Activated CD8-positive, alpha-beta T cell treated with anti-CD3 and anti-CD28 coated beads for 36 hours (primary cell): ENCODE data around the gene UBE2U. TPM values are rescaled to one million over a fixed set of nuclear protein-coding genes. Genes with fewer than 3 reads are reported as not detected.
A peak's percentile ranks its signal among the peaks of the same experiment; 100 is the strongest.

Source experiments
- ATAC-seq: fragments of 200-7000 bp; cut with Tn5 transposase; one replicate; pipeline ENCODE4 v1.10.0; 2021; ENCODE audit warnings: mild to moderate bottlenecking, moderate library complexity
- CTCF ChIA-PET: fragments of 350-600 bp; sonication (Branson Sonifier 250); formaldehyde crosslinking; loops from one replicate; lab custom pipeline; 2021; ENCODE audit warnings: antibody characterized with exemption; lab: Charles Lee
- POLR2A ChIA-PET: fragments of 350-600 bp; sonication (Branson Sonifier 250); formaldehyde crosslinking; loops from one replicate; lab custom pipeline; 2021; ENCODE audit warnings: antibody characterized with exemption; lab: Charles Lee
- DNase-seq: peaks from one replicate; pipeline ENCODE4 v3.0.0-alpha.2; 2020
- H3K27ac Mint-ChIP-seq: one replicate; pipeline ENCODE4 v1.8.0; 2021; ENCODE audit warnings: mild to moderate bottlenecking, mixed read lengths
- H3K27me3 Mint-ChIP-seq: one replicate; pipeline ENCODE4 v1.8.0; 2021; ENCODE audit warnings: mixed read lengths
- H3K36me3 Mint-ChIP-seq: one replicate; pipeline ENCODE4 v1.8.0; 2021; ENCODE audit warnings: low read depth, mixed read lengths
- H3K4me1 Mint-ChIP-seq: one replicate; pipeline ENCODE4 v1.8.0; 2021; ENCODE audit warnings: low read depth, mixed read lengths
- H3K4me3 Mint-ChIP-seq: one replicate; pipeline ENCODE4 v1.8.0; 2021; ENCODE audit warnings: mild to moderate bottlenecking, moderate library complexity, mixed read lengths
- H3K9me3 Mint-ChIP-seq: one replicate; pipeline ENCODE4 v1.8.0; 2021; ENCODE audit warnings: mixed read lengths
- CTCF ChIP-seq: fragments of 200-600 bp; IDR thresholded peaks from one replicate; pipeline ENCODE4 v1.8.0; 2022; ENCODE audit warnings: antibody characterized with exemption, mild to moderate bottlenecking
- intact Hi-C: fragments of 100-400 bp; cut with micrococcal nuclease; formaldehyde crosslinking; loops from one replicate; pipeline ENCODE4 v1.10.0; 2022
- total RNA-seq, 2 experiments: library from RNA; stranded (reverse); gene quantifications; one replicate each; pipeline ENCODE4 v1.2.3, GENCODE V29; 2021

Gene UBE2U
- total RNA-seq, 2 experiments from 2014 or later = not detected

DNA sequence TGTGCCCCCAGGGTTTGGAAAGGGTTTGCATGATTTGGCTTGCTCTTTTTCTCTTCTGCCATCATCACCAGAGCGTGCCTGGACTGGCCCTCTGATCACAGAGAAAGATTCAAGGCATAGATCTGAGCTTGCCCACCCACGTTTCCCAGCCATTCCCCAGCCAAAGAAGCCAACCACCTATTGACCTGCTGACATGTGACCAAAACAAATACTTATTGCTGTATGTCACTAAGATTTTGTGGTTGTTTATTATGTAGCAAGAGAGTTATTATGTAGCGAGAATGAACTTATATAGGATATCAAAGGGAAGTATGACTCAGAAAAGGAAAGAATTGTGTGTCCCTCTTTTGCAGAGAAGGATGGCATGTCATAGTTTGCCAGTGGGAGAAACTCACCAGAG lies 59.9 kb downstream of the UBE2U start:
- CTCF ChIA-PET = no interaction called here
- Mint-ChIP-seq H3K27ac (no peak overlapping the region), H3K4me1 (no peaks in the 10 kb centered on the region), H3K9me3 (no peaks in the 10 kb centered on the region), H3K36me3 (no peaks in the 10 kb centered on the region), H3K4me3 (no peak overlapping the region), H3K27me3 (peaks cover 10% of the 10 kb centered on the region)
- intact Hi-C loops = loop anchor here (10.0 kb wide), 1 partner anchor 561 kb away; no protein-coding TSS in a partner anchor
- POLR2A ChIA-PET = no interaction called here
- DNase-seq (no peak), ATAC-seq (no peak)
- TF ChIP-seq CTCF = no peak

DNA sequence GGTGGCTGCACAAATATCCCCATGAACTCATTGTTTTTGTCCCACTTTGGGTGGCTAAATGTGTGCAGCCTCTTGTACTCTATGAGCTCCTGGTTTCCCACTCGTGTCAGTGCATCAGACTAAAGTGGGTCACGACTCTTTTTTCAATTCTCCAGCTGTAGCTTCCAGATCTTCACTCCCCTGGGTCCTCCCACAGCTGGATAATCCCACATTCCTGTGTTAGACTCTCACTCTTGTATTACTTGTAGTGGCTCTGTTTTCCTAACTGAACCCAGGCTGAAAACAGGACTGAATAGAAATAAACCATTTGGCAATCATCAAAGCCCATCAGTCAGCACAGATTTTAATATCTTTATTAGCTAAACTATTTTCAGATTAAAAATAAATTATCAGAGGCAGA lies 60.4 kb downstream of the UBE2U start:
- Mint-ChIP-seq H3K27me3 (peaks cover 10% of the 10 kb centered on the region), H3K4me3 (no peak overlapping the region), H3K27ac (no peak overlapping the region), H3K36me3 (no peaks in the 10 kb centered on the region), H3K4me1 (no peaks in the 10 kb centered on the region), H3K9me3 (no peaks in the 10 kb centered on the region)
- no peak for TF ChIP-seq CTCF
- DNase-seq (no peak), ATAC-seq (no peak)
- CTCF ChIA-PET = no interaction called here
- intact Hi-C loops = loop anchor here (10.0 kb wide), 1 partner anchor 561 kb away; no protein-coding TSS in a partner anchor
- POLR2A ChIA-PET = no interaction called here

- Mint-ChIP-seq H3K27me3 (peaks cover 12% of the 10 kb centered on the region), H3K4me1 (no peaks in the 10 kb centered on the region), H3K27ac (no peak overlapping the region), H3K36me3 (no peaks in the 10 kb centered on the region), H3K4me3 (no peak overlapping the region), H3K9me3 (no peaks in the 10 kb centered on the region)
- no peak for TF ChIP-seq CTCF
- POLR2A ChIA-PET = no interaction called here
- CTCF ChIA-PET = no interaction called here
- ATAC-seq (no peak), DNase-seq (no peak)
- intact Hi-C loops = loop anchor here (10.0 kb wide), 1 partner anchor 560 kb away; no protein-coding TSS in a partner anchor
Observed at GRCh38 chr1:64265141-64265540, 61.7 kb downstream of the UBE2U start.

DNA sequence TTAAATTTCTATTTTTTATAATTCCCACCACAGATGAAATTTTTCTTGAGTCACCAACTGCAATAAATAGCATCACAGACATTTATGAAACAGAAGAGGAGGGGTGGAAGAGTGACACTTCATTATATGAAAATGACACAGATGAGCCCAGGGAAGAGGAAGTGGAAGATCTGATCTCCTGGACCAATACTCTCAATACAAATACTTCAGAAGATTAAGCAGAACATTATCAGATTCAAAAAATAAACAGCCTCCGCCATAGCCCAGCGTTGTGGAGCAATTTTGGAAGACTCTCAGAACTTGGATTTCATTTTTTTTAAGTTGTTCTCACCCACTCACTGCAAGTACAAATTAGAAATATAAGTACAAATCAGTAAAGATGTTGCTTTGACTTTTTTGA lies 63.6 kb downstream of the UBE2U start:
- Mint-ChIP-seq H3K27ac (no peak overlapping the region), H3K9me3 (no peaks in the 10 kb centered on the region), H3K27me3 (peaks cover 9% of the 10 kb centered on the region), H3K4me1 (no peaks in the 10 kb centered on the region), H3K4me3 (no peak overlapping the region), H3K36me3 (no peaks in the 10 kb centered on the region)
- DNase-seq = no peak
- CTCF ChIA-PET = no interaction called here
- no peak for TF ChIP-seq CTCF
- no peak for ATAC-seq
- POLR2A ChIA-PET = no interaction called here
- intact Hi-C loops = loop anchor here (10.0 kb wide), 1 partner anchor 558 kb away; no protein-coding TSS in a partner anchor

DNA sequence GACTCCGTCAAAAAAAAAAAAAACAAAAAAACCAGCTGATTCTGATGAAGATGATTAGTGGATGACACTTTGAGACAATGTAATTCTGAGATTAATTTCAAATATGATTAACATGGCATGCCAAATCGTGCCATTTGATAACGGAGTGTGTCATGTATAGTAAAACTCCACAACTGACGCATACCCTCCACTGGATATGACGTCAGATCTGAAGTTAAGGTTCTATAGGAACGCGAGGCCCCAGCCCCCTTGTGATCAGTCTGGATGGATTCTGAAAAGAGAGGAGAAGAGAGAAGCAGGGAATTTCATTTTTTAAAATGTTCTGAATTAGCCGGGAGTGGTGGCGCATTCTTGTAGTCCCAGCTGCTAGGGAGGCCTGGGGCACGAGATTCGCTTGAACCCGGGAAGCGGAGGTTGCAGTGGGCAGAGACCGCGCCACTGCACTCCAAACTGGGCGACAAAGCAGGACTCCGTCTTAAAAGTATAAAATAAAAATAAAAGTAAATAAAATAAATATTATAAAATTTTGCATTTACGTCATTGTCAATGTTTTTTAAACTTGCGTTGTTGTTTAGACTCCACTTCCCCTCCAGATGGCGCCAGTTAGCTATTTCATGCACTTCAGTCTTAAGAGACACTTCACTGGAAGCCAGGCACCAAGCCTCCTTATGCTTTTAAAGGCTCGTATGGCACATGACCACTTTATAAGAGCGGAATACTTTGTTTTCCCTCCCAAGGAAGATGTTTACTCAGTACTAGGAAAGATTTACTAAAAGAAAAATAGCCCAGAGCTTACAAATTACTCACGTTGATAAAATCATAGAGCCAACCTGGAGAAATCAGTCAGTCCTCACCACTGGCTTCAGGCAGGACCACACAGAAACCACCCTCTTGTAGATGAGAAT lies 65.5 kb downstream of the UBE2U start:
- peak; percentile 77 for DNase-seq
- peak; percentile 82 for TF ChIP-seq CTCF
- POLR2A ChIA-PET = no interaction called here
- Mint-ChIP-seq H3K4me1 (no peaks in the 10 kb centered on the region), H3K9me3 (no peaks in the 10 kb centered on the region), H3K4me3 (no peak overlapping the region), H3K36me3 (no peaks in the 10 kb centered on the region), H3K27ac (no peak overlapping the region), H3K27me3 (peaks cover 8% of the 10 kb centered on the region)
- intact Hi-C loops = loop anchor here (10.0 kb wide), 1 partner anchor 556 kb away; no protein-coding TSS in a partner anchor
- CTCF ChIA-PET = interaction anchor here (0.8 to 2.9 kb wide), 13 partner anchors 8 to 556 kb away, joined by 3 to 12 read pairs (median 3); no protein-coding TSS in a partner anchor
- ATAC-seq = peak; percentile 65
